Stimulated activated CD4-positive, alpha-beta T cell treated with anti-CD3 and anti-CD28 coated beads, Interleukin-2, amount 100 ng/mL, for 24 hours (primary cell): Measurements from ENCODE around the gene PCDH12.

Source experiments
- DNase-seq, 2 donors: peaks; one replicate each; pipeline ENCODE4 v3.0.0-alpha.2; 2020

Gene PCDH12

GRCh38 chr5:141906517-141906916, 51.5 kb downstream of the PCDH12 start:
- no peak for DNase-seq

GRCh38 chr5:141904551-141904950, 53.5 kb downstream of the PCDH12 start:
- no peak for DNase-seq

- DNase-seq, result no peak
Observed at GRCh38 chr5:141903261-141903660, 54.7 kb downstream of the PCDH12 start.

GRCh38 chr5:141902015-141902814, 55.8 kb downstream of the PCDH12 start:
- DNase-seq, result no peak

- no peak for DNase-seq
Observed at GRCh38 chr5:141898448-141899049, 59.5 kb downstream of the PCDH12 start.

GRCh38 chr5:141897425-141897824, 60.6 kb downstream of the PCDH12 start:
- no peak for DNase-seq
